ENCODE measurements around the gene SAT1. TPM values are rescaled to one million over a fixed set of nuclear protein-coding genes. Genes with fewer than 3 reads are reported as not detected.
"Not testable (repeated sequence)": the region's sequence is repeated elsewhere in the genome, so short reads cannot be mapped to it uniquely, and the experiment has no call there.

The SAT1 gene
- total RNA-seq, 1 experiment from 2014 or later = 151 TPM

DNA sequence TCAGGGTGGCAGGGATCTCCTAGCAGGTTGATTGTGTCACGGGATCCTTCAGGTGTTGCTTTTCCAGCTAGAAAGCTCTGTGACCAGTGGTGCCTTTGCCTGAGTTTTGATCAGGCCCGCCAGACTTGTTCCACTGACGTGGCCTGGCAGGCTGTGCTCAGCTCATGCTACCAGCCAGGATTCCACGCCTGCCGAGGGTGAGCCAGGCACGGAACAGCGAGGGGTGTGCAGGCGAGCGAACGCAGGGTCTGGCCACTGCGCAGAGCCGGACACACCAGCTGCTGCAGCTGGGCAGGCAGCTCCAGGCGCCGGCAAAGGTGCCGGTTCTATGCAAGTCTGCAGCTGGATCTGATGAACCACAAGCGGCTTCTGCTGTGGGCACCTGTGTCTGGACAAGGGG, 17.1 kb upstream of the SAT1 start:
- no peaks in the 10 kb centered on the region for H3K9me3 ChIP-seq
- ChIA-PET CTCF (no interaction called here), POLR2A (no interaction called here)
- H3K36me3 ChIP-seq (ENCODE audit: control insufficient read depth, insufficient read depth, low read length) = no peaks in the 10 kb centered on the region
- Mint-ChIP-seq H3K4me3 (ENCODE audit: unreplicated experiment) (no peak overlapping the region), H3K27me3 (ENCODE audit: insufficient read depth, unreplicated experiment) (no peaks in the 10 kb centered on the region), H3K27ac (ENCODE audit: unreplicated experiment) (no peak overlapping the region), H3K9me3 (ENCODE audit: unreplicated experiment) (no peaks in the 10 kb centered on the region), H3K36me3 (ENCODE audit: insufficient read depth, unreplicated experiment) (no peaks in the 10 kb centered on the region), H3K4me1 (ENCODE audit: low read depth, unreplicated experiment) (no peaks in the 10 kb centered on the region)
- no peak for DNase-seq
- H3K4me1 ChIP-seq = no peaks in the 10 kb centered on the region
- intact Hi-C loops (cut with micrococcal nuclease; ENCODE audit: unreplicated experiment) = no loop called here
- no peak overlapping the region for H3K4me3 ChIP-seq (ENCODE audit: low read depth, low read length)
- no TSS peak for BruUV-seq (replicated peaks)
- TF ChIP-seq, protein P1, sequence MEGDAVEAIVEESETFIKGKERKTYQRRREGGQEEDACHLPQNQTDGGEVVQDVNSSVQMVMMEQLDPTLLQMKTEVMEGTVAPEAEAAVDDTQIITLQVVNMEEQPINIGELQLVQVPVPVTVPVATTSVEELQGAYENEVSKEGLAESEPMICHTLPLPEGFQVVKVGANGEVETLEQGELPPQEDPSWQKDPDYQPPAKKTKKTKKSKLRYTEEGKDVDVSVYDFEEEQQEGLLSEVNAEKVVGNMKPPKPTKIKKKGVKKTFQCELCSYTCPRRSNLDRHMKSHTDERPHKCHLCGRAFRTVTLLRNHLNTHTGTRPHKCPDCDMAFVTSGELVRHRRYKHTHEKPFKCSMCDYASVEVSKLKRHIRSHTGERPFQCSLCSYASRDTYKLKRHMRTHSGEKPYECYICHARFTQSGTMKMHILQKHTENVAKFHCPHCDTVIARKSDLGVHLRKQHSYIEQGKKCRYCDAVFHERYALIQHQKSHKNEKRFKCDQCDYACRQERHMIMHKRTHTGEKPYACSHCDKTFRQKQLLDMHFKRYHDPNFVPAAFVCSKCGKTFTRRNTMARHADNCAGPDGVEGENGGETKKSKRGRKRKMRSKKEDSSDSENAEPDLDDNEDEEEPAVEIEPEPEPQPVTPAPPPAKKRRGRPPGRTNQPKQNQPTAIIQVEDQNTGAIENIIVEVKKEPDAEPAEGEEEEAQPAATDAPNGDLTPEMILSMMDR (IDR thresholded peaks at IDR 0.05; ENCODE audit: insufficient read depth in 1 of 2, low read depth in 1 of 2, low read length in 1 of 2, severe bottlenecking in 1 of 2, unreplicated experiment in 1 of 2) = no peak
- no peaks in the 10 kb centered on the region for H3K27me3 ChIP-seq (replicated peaks; ENCODE audit: control insufficient read depth, insufficient read depth, low read length)

DNA sequence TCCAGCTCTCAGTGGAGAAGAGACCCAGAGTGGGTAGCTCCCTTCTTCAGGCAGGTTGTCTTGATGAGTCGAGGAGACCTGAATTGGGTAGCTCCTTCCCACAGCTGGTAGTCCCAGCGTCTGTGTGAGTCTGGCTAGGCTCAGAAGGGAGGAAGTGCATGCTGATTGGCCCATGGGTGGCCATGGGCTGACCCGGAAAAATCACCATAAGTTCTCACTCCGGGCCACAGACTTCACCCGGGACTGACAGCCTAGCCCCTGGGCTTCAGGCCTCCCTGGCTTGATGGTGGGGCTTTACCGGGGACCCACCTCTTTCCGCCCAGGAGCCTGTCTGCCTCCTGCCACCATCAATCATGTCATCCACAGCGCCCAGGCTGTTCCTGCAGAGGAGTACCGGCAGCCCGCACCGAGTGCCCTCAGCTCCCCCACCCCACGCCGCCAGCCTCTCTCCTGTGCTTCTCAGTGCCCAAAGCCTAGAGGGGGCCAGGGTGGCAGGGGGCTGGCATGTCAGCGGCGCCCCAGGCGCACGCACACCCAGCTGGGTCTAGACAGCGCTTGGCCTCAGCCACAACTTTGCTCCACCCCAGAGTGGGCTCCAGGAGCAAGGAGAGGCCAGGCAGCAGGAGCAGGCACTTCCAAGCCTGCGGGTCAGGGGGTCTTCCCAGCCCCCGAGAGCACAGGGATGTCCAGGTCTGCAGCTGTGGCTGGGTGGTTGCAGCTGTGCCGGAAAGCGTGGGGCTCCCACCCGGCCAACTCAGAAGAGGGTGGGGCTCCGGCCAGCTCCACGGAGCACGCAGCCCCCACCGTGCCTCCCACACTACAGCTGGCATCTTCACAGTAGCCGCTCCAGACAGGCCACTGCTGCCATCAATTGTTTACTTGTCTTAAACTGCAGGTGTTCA, 16.1 kb upstream of the SAT1 start:
- BruUV-seq (replicated peaks) = no TSS peak
- H3K27me3 ChIP-seq (replicated peaks; ENCODE audit: control insufficient read depth, insufficient read depth, low read length) = no peaks in the 10 kb centered on the region
- ChIA-PET POLR2A (no interaction called here), CTCF (no interaction called here)
- Mint-ChIP-seq H3K4me1 (ENCODE audit: low read depth, unreplicated experiment) (no peaks in the 10 kb centered on the region), H3K4me3 (ENCODE audit: unreplicated experiment) (no peak overlapping the region), H3K27me3 (ENCODE audit: insufficient read depth, unreplicated experiment) (no peaks in the 10 kb centered on the region), H3K27ac (ENCODE audit: unreplicated experiment) (no peak overlapping the region), H3K9me3 (ENCODE audit: unreplicated experiment) (no peaks in the 10 kb centered on the region), H3K36me3 (ENCODE audit: insufficient read depth, unreplicated experiment) (no peaks in the 10 kb centered on the region)
- H3K4me3 ChIP-seq (ENCODE audit: low read depth, low read length) = no peak overlapping the region
- intact Hi-C loops (cut with micrococcal nuclease; ENCODE audit: unreplicated experiment) = no loop called here
- TF ChIP-seq, protein P1 (IDR thresholded peaks at IDR 0.05; ENCODE audit: insufficient read depth in 1 of 2, low read depth in 1 of 2, low read length in 1 of 2, severe bottlenecking in 1 of 2, unreplicated experiment in 1 of 2) = no peak
- no peaks in the 10 kb centered on the region for H3K4me1 ChIP-seq
- no peaks in the 10 kb centered on the region for H3K36me3 ChIP-seq (ENCODE audit: control insufficient read depth, insufficient read depth, low read length)
- H3K9me3 ChIP-seq = no peaks in the 10 kb centered on the region
- DNase-seq = no peak

DNA sequence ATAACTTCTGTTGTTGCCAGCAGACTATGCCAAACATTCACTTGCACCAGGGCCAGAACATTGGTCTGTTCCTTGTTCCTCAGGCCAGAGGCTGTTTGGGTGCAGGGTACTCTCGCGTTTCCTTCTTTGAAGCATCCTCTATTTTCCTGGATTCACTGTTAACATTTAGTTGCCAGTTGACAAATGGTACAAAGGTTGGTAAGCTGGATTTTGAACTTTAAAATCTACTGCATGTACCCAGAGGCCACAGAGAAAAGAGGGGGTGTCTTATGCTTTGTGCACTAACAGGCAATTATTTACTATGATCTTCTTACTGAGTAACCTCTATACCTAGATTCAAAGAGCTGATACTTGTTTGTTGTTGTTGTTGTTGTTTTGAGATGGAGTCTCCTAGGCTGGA, 12.8 kb upstream of the SAT1 start:
- ChIA-PET POLR2A (interaction anchor here (0.9 kb wide), 1 partner anchor 27 kb away, joined by 4 read pairs; the partner anchor contains the start of gene ACOT9), CTCF (no interaction called here)
- no peaks in the 10 kb centered on the region for H3K36me3 Mint-ChIP-seq (ENCODE audit: insufficient read depth, unreplicated experiment)
- DNase-seq = no peak
- intact Hi-C loops (cut with micrococcal nuclease; ENCODE audit: unreplicated experiment) = no loop called here
- no peaks in the 10 kb centered on the region for H3K9me3 ChIP-seq
- no peak overlapping the region for H3K27ac Mint-ChIP-seq (ENCODE audit: unreplicated experiment)
- no peaks in the 10 kb centered on the region for H3K4me1 ChIP-seq
- H3K9me3 Mint-ChIP-seq (ENCODE audit: unreplicated experiment) = no peaks in the 10 kb centered on the region
- no peaks in the 10 kb centered on the region for H3K4me1 Mint-ChIP-seq (ENCODE audit: low read depth, unreplicated experiment)
- TF ChIP-seq, protein P1 (IDR thresholded peaks at IDR 0.05; ENCODE audit: insufficient read depth in 1 of 2, low read depth in 1 of 2, low read length in 1 of 2, severe bottlenecking in 1 of 2, unreplicated experiment in 1 of 2) = no peak
- BruUV-seq (replicated peaks) = no TSS peak
- no peak overlapping the region for H3K4me3 ChIP-seq (ENCODE audit: low read depth, low read length)
- H3K4me3 Mint-ChIP-seq (ENCODE audit: unreplicated experiment) = no peak overlapping the region
- no peaks in the 10 kb centered on the region for H3K27me3 Mint-ChIP-seq (ENCODE audit: insufficient read depth, unreplicated experiment)
- H3K27me3 ChIP-seq (replicated peaks; ENCODE audit: control insufficient read depth, insufficient read depth, low read length) = no peaks in the 10 kb centered on the region
- H3K36me3 ChIP-seq (ENCODE audit: control insufficient read depth, insufficient read depth, low read length) = no peaks in the 10 kb centered on the region; the same call in 1 of the 2 replicates

DNA sequence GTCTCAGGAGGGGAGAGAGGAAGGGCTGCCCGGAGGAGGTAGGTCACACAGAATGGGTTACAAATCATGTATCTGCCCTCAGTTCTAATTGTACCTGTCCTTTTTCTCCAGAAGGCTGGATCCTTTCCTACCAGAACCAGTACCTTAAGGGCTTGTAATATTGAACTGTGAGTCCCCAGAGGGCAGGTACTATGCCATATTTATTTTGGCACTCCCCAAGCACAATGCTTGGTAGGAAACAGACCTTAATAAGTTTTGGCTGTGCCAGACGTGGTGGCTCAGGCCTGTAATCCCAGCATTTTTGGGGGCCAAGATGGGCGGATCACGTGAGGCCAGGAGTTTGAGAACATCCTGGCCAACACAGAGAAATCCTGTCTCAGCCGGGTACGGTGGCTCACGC, 11.9 kb upstream of the SAT1 start:
- DNase-seq; CTCF ChIA-PET; H3K27me3 Mint-ChIP-seq (ENCODE audit: insufficient read depth, unreplicated experiment); H3K36me3 ChIP-seq (ENCODE audit: control insufficient read depth, insufficient read depth, low read length); H3K4me1 ChIP-seq; H3K4me3 Mint-ChIP-seq (ENCODE audit: unreplicated experiment); BruUV-seq (replicated peaks); H3K9me3 ChIP-seq; H3K4me1 Mint-ChIP-seq (ENCODE audit: low read depth, unreplicated experiment); H3K36me3 Mint-ChIP-seq (ENCODE audit: insufficient read depth, unreplicated experiment); H3K4me3 ChIP-seq (ENCODE audit: low read depth, low read length); intact Hi-C loops (cut with micrococcal nuclease; ENCODE audit: unreplicated experiment); H3K27ac Mint-ChIP-seq (ENCODE audit: unreplicated experiment); H3K27me3 ChIP-seq (replicated peaks; ENCODE audit: control insufficient read depth, insufficient read depth, low read length); H3K9me3 Mint-ChIP-seq (ENCODE audit: unreplicated experiment): not testable (repeated sequence)
- POLR2A ChIA-PET = interaction anchor here (0.9 kb wide), 1 partner anchor 28 kb away, joined by 4 read pairs; the partner anchor contains the start of gene ACOT9
